Large intestine (tissue), 3 donors: ENCODE results near the gene ARSB. TPM values are rescaled to one million over a fixed set of nuclear protein-coding genes. Genes with fewer than 3 reads are reported as not detected.

Experiments used
- DNase-seq, 2 donors: peaks; one replicate each; pipeline versions ENCODE4 v3.0.0 to v3.0.0-alpha.2; 2013
- H3K27ac ChIP-seq: one replicate; pipeline ENCODE4 v1.5.1; 2013; ENCODE audit warnings: low read length
- H3K27me3 ChIP-seq: 2 replicates; pipeline ENCODE4 v1.6.1; 2013; ENCODE audit warnings: low read length; ENCODE audit not compliant: control insufficient read depth, insufficient read depth
- H3K36me3 ChIP-seq: 2 replicates; pipeline ENCODE4 v1.6.1; 2013; ENCODE audit warnings: low read length; ENCODE audit not compliant: control insufficient read depth, insufficient read depth
- H3K4me1 ChIP-seq: one replicate; pipeline ENCODE4 v1.6.1; 2013; ENCODE audit warnings: low read length; ENCODE audit not compliant: control insufficient read depth, insufficient read depth
- H3K4me3 ChIP-seq: one replicate; pipeline ENCODE4 v1.5.1; 2013; ENCODE audit warnings: low read length
- H3K9me3 ChIP-seq: one replicate; pipeline ENCODE4 v1.6.1; 2013; ENCODE audit warnings: mild to moderate bottlenecking, low read depth, low read length, moderate library complexity; ENCODE audit not compliant: control insufficient read depth
- WGBS: methylation state at CpG from one replicate; pipeline ENCODE4 v1.1.5; 2013; ENCODE audit warnings: low lambda C conversion rate; ENCODE audit not compliant: insufficient coverage; 5-methylcytosine and 5-hydroxymethylcytosine counted together
- polyA plus RNA-seq: library from polyadenylated mRNA; unstranded; fragments of 120-200 nt; gene quantifications from one replicate; pipeline ENCODE4 v1.2.1, GENCODE V29; 2013

Gene ARSB
- polyA plus RNA-seq, 1 donor, result 17.9 TPM

GRCh38 chr5:78907255-78907891 lies 77.7 kb downstream of the ARSB start:
- Histone ChIP-seq H3K4me1 (peaks cover 25% of the 10 kb centered on the region), H3K27me3 (no peaks in the 10 kb centered on the region), H3K27ac (peak overlapping the region; percentile 25), H3K4me3 (no peak overlapping the region), H3K9me3 (no peaks in the 10 kb centered on the region), H3K36me3 (no peaks in the 10 kb centered on the region)
- 90% methylated on average over 2 of the region's 11 CpGs for WGBS
- peak; percentile 48 to 77 for DNase-seq

GRCh38 chr5:78905084-78905938 lies 79.8 kb downstream of the ARSB start:
- Histone ChIP-seq H3K27me3 (no peaks in the 10 kb centered on the region), H3K4me3 (no peak overlapping the region), H3K9me3 (no peaks in the 10 kb centered on the region), H3K27ac (no peak overlapping the region), H3K36me3 (no peaks in the 10 kb centered on the region), H3K4me1 (peaks cover 25% of the 10 kb centered on the region)
- DNase-seq, result peak in 1 of 2 donors; percentile 35
- WGBS, result 86% methylated on average over 1 of the region's 5 CpGs

- Histone ChIP-seq H3K36me3 (no peaks in the 10 kb centered on the region), H3K4me3 (no peak overlapping the region), H3K4me1 (peaks cover 24% of the 10 kb centered on the region), H3K9me3 (no peaks in the 10 kb centered on the region), H3K27ac (no peak overlapping the region), H3K27me3 (no peaks in the 10 kb centered on the region)
- no CpG with 5 or more reads among the region's 1 CpG for WGBS
- no peak for DNase-seq
Observed at GRCh38 chr5:78903861-78904260, 81.2 kb downstream of the ARSB start.

- no peaks in the 10 kb centered on the region for H3K36me3 ChIP-seq
- WGBS, result 64% methylated on average over 2 of the region's 2 CpGs
- no peak overlapping the region for H3K27ac ChIP-seq
Observed at GRCh38 chr5:78903353-78903752, 81.8 kb downstream of the ARSB start.

GRCh38 chr5:78899922-78900362 lies 85.2 kb downstream of the ARSB start:
- H3K36me3 ChIP-seq, result peaks cover 4% of the 10 kb centered on the region
- no peaks in the 10 kb centered on the region for H3K9me3 ChIP-seq
- H3K4me3 ChIP-seq, result no peak overlapping the region
- no peaks in the 10 kb centered on the region for H3K4me1 ChIP-seq
- DNase-seq, result no peak
- no peak overlapping the region for H3K27ac ChIP-seq
- H3K27me3 ChIP-seq, result no peaks in the 10 kb centered on the region
- no CpG with 5 or more reads among the region's 3 CpGs for WGBS

More at GRCh38 chr5:78903353-78903752, 81.8 kb downstream of the ARSB start:
- H3K4me3 ChIP-seq, result no peak overlapping the region
- H3K9me3 ChIP-seq, result no peaks in the 10 kb centered on the region
- no peak for DNase-seq
- H3K27me3 ChIP-seq, result no peaks in the 10 kb centered on the region
- peaks cover 19% of the 10 kb centered on the region for H3K4me1 ChIP-seq

- DNase-seq, result no peak
- H3K36me3 ChIP-seq, result peaks cover 4% of the 10 kb centered on the region
- no CpG with 5 or more reads among the region's 4 CpGs for WGBS
- H3K4me1 ChIP-seq, result no peaks in the 10 kb centered on the region
- no peak overlapping the region for H3K4me3 ChIP-seq
- no peak overlapping the region for H3K27ac ChIP-seq
- H3K9me3 ChIP-seq, result no peaks in the 10 kb centered on the region
- H3K27me3 ChIP-seq, result no peaks in the 10 kb centered on the region
Observed at GRCh38 chr5:78896132-78896531, 89.0 kb downstream of the ARSB start.

- Histone ChIP-seq H3K27ac (no peak overlapping the region), H3K9me3 (no peaks in the 10 kb centered on the region), H3K4me1 (no peaks in the 10 kb centered on the region), H3K27me3 (no peaks in the 10 kb centered on the region), H3K36me3 (peaks cover 4% of the 10 kb centered on the region), H3K4me3 (no peak overlapping the region)
- WGBS, result no CpG with 5 or more reads among the region's 4 CpGs
- DNase-seq, result no peak
Observed at GRCh38 chr5:78895616-78896015, 89.5 kb downstream of the ARSB start.

GRCh38 chr5:78893940-78894677 lies 91.0 kb downstream of the ARSB start:
- Histone ChIP-seq H3K9me3 (no peaks in the 10 kb centered on the region), H3K27me3 (no peaks in the 10 kb centered on the region), H3K4me3 (no peak overlapping the region), H3K4me1 (no peaks in the 10 kb centered on the region), H3K27ac (no peak overlapping the region), H3K36me3 (peaks cover 4% of the 10 kb centered on the region)
- no CpG with 5 or more reads among the region's 4 CpGs for whole genome bisulfite sequencing
- DNase-seq, result no peak

GRCh38 chr5:78890667-78891379 lies 94.3 kb downstream of the ARSB start:
- no peak for DNase-seq
- WGBS, result no CpG with 5 or more reads among the region's 3 CpGs
- H3K4me3 ChIP-seq, result no peak overlapping the region

More at GRCh38 chr5:78890667-78891379, 94.3 kb downstream of the ARSB start:
- H3K27me3 ChIP-seq, result no peaks in the 10 kb centered on the region
- no peaks in the 10 kb centered on the region for H3K4me1 ChIP-seq
- peaks cover 2% of the 10 kb centered on the region for H3K36me3 ChIP-seq
- H3K27ac ChIP-seq, result no peak overlapping the region
- no peaks in the 10 kb centered on the region for H3K9me3 ChIP-seq
